NOMO-1 treated with dmso at 0.1 percent for 144 hours (cell line): ENCODE results near the gene STXBP6.
"Not testable (repeated sequence)": the region's sequence is repeated elsewhere in the genome, so short reads cannot be mapped to it uniquely, and the experiment has no call there.

Experiments
- DNase-seq: peaks from one replicate; lab custom pipeline; 2025; ENCODE audit not compliant: unreplicated experiment; lab: John Stamatoyannopoulos, UW

STXBP6 gene

GRCh38 chr14:24838945-24839616 lies 210.9 kb downstream of the STXBP6 start:
- no peak for DNase-seq

DNA sequence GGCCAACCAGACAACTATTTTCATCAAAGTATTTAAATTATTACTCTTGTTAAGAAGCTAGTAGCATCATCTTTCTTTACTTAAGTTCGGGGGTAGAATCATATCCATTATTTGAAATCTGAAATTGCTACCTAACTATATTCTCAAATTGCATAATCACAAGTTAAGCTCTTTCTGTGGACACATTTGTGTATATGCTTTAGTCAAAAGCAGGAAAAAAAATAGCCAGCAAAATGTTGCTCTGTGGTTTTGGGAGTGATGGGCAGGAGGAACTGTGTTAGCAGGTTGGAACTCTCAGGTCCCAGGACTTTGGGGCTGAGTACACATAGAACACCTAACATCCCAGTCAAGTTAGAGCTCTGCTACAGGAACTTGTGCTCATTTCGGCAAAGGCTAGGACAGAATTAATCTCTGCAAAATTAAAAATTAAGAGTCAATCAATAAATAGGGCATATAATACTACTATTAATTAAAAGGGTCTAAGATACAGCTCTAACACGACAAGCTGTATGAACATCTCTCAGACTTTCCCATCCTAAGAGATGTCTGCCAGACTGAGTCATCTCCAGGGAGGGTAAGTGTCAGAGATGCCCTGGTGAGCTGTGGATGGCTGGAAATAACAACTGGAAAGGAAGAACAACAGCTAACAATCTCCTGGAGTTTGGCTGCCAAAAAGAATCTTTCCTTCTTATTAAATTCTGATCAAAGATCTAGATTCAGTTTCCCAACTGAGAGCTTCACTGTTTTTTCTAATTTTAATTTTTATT lies 212.5 kb downstream of the STXBP6 start:
- no peak for DNase-seq

DNA sequence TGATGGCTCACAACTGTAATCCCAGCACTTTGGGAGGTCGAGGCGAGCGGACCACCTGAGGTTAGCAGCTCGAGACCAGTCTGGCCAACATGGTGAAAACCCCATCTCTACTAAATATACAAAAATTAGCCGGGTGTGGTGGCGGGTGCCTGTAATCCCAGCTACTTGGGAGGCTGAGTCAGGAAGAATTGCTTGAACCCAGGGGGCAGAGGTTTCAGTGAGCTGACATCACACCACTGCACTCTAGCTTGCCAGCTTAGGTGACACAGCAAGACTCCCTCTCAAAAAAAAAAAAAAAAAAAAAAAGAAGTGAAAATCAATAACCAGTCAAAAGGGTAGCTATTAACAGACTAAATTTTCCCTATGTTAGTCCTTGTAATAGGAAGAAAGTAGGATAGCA lies 213.6 kb downstream of the STXBP6 start:
- not testable (repeated sequence) for DNase-seq

DNA sequence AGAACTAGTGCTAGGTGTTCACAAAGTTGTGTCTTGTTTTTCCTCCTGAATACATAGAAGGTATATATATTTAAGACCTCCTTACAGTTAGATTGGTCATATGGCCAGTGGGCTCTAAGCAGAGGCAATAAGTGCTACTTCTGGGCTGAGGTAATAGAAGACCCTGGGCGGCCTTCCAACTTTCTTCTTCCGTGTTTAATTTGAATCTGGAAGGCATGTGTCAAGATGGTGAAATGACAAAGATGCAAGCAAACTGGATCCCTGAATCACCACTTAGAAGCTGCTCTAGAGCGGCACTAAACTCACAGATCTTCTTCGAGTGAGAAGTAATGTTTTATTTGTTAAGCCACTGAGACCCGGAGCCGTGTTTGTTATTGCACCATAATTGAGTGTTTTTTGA lies 215.0 kb downstream of the STXBP6 start:
- DNase-seq = no peak

GRCh38 chr14:24833385-24833784 lies 216.6 kb downstream of the STXBP6 start:
- no peak for DNase-seq

DNA sequence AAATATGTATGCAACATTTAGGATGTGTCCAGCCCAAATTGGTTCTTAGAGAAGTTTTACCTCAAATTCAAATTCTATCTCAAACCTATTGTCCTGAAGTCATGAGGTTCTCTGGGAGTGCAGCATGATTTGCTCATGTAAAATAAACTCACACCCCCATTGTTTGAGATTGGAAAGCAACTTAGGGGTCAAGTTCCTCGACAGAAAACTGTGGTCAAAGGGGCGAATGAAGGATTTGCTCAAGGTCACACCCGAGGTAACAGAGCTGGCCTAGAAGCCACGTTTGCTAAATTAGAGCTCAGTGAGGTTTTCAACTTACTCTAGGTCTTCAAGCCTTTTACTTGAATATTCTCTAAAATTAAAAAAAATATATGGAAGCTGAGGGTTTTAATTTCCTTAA lies 218.3 kb downstream of the STXBP6 start:
- DNase-seq = no peak

DNA sequence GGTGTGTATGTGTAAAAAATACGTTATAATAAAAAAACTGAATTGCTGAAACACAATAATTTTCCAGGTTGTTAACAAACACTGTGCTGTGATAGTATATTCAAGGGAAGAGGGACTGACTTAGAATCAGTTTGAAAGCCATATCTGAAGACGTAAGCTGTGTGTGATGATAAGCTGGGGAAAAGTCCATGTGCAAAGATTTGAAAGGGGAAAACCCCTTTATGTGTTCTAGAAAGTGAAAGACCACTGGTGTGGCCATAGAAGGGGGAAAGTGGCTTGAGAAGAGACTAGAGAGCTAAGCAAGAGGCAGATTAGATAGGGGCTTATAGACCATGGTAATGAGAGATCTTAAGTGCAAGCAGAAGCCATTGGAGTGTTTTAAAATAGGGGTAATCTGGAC lies 220.1 kb downstream of the STXBP6 start:
- no peak for DNase-seq

GRCh38 chr14:24828486-24828885 lies 221.5 kb downstream of the STXBP6 start:
- DNase-seq = no peak

GRCh38 chr14:24826390-24826789 lies 223.6 kb downstream of the STXBP6 start:
- no peak for DNase-seq

DNA sequence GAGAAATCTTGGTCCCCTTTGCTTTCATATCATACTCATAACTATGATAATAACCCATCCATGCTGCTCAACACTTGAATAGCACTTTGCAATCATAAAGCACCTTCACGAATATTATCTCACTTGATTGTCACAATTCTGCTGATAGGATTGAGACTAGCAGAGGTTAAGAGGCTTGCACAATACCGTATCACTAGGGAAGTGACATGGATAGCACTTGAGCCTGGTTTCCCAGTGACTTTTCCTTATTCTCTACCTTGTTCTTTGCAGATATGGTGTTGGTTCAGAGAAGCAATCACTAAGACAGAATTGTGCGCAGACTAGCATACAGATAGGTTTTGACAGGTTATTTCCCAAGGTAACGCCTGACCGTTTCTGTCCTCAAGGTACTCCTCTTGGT lies 229.3 kb downstream of the STXBP6 start:
- DNase-seq = no peak

DNA sequence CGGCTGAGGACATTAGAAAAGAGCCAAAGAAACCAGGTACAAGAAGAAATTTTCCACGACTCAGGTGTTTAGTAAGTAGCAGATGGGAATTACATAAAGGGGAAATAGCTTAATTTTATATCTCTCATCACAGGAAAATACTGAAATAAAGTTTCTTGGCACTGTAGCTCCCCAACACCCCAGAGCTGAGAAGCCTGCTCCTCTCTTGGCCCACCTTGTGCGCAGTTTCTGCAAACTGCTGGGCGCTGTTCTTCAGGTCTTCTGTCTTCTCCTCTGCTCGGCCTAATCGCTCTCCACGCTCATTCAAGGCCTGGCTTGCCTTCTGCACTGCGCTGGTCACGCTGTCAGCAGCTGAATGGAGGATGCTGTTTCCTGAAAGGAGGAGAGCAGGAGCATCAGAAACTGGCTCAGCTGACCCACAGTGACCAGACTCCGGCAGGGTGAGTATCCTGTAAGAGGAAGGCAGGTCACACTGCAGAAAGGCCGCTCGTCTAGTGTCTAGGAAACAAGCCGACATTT lies 231.1 kb downstream of the STXBP6 start:
- no peak for DNase-seq

- no peak for DNase-seq
These were observed 231.7 kb downstream of the STXBP6 start for GRCh38 chr14:24818058-24818822.

- no peak for DNase-seq
These were observed 232.5 kb downstream of the STXBP6 start for GRCh38 chr14:24817212-24818057.

DNA sequence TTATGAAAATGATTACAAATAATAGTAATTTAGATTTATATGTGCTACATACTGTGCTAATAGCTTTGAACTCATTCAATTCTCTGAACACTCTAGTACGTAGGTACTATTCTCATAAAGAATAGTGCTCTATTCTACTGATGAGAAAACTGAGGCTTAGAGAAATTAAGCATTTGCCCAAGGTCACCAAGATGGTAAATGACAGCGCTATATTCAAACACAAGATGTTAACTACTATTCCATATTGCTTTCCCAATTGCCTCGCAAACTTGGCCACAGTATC lies 233.1 kb downstream of the STXBP6 start:
- DNase-seq = no peak

- no peak for DNase-seq
These were observed 233.7 kb downstream of the STXBP6 start for GRCh38 chr14:24816011-24816928.

- DNase-seq = no peak
These were observed 234.4 kb downstream of the STXBP6 start for GRCh38 chr14:24815543-24815942.

- no peak for DNase-seq
These were observed 235.0 kb downstream of the STXBP6 start for GRCh38 chr14:24814944-24815343.

DNA sequence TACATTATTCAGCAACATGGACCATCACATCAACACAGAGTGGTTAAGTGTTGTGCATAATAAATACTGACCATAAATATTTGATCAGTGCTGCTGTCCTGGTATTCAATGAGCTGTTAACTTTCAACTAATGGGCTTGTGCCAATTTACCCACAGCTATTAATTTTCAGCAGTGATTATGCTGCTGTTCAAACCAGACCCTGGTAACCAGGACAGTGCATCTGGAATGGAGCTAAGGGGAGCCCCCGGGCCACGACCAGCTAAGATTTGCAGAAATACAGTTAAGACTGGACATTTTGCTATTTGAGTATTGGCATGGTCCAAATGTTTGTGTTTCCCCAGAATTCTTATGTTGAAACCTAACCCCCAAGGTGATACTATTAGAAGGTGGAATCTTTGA lies 235.6 kb downstream of the STXBP6 start:
- DNase-seq = no peak

DNA sequence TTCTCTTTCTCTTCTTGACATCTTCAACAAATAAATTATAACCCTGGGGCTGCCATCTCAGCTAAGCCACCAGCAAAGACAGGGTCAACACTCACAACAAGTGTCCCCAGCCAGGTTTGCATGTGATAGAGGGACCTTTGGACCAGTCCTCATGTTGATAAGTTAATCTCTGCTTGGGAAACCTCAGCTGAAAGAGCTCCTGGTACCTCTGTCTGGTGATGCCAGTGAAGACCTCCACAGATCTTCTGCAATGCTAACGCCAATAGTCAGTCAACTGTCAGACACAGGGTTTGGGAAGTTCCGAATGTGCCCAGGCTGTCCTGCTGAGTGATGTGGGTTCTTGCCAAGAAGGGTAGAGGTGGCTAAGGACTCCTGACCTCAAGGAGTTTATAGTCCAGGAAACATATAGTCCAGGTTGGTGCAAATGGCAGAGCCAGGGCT lies 236.1 kb downstream of the STXBP6 start:
- DNase-seq = no peak
